NOMO-1 treated with dmso at 0.1 percent for 144 hours (cell line): Measurements from ENCODE around the gene RND2.
"Not testable (repeated sequence)": the region's sequence is repeated elsewhere in the genome, so short reads cannot be mapped to it uniquely, and the experiment has no call there.

ENCODE experiments used
- DNase-seq: peaks from one replicate; lab custom pipeline; 2025; ENCODE audit not compliant: unreplicated experiment; lab: John Stamatoyannopoulos, UW

Gene RND2

DNA sequence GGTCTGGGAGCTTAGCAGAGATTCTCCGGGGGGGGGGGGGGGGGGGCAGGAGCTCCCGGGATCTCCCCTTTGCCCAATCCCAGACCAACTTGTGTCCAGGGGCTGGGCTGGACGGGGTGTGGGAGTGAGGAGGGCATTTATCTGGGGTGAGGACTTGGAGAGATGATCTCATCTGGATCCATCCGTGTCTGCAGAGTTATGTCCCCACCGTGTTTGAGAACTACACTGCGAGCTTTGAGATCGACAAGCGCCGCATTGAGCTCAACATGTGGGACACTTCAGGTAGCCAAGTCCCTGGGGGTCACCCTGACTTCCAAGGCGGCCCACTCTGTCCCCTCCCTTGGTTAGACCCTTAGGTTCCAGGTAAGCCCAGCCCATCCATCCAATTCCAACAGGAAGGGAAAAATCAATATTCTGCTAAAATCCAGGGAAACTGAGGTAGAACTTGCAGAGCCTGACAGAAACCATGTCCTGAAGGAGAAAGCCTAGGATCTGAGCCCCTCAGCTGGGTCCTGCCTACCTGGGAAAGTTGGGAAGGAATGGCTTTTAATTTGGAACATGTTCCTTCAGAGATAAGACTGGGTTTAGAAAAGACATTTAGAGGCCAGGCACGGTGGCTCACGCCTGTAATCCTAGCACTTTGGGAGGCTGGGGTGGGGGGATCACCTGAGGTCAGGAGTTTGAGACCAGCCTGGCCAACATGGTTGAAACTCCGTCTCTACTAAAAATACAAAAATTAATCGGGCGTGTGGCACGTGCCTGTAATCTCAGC is 921 bp downstream of the RND2 start:
- DNase-seq = no peak

GRCh38 chr17:43026595-43026994 is 1.6 kb downstream of the RND2 start:
- DNase-seq = no peak

DNA sequence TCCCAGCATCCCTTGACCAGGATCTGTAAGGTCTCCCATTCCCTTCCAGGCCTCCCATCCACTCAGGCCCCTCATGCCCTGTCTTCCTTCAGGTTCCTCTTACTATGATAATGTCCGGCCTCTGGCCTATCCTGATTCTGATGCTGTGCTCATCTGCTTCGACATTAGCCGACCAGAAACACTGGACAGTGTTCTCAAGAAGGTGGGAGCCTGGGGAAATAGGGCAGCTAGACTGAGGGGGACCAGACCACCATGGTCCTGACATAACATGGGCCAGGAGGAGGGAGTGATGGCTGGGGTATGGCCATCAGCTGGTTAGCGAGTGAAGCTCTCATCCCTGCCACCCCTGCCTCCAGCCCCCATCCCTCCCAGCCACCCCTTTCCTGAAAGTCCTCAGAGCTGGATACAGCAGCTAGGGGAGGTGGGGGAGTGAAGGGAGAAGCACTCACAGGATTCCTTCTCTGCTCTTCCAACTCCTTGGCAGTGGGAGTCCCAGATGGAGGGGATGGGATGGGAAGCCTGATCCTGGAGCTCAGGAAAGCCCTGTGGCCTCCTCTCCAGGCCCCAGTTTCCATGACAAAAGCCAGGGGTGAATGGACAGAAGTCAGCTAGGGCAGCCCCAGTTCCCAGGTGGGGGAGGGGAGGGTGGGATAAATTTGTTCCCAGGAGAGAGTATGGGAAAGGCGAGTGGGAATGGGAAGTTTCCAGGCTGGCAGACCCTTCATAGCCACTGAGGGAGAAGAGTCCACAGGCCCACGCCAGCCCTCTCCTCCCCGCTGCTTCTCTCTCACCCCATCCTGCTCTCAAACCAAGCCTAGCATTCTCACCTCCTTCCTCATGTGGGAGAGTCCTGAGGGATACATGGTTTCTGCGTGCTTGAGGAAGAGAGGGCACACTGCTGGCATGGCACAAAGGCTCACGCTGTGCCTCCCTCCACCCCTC is 2.3 kb downstream of the RND2 start:
- DNase-seq = no peak

DNA sequence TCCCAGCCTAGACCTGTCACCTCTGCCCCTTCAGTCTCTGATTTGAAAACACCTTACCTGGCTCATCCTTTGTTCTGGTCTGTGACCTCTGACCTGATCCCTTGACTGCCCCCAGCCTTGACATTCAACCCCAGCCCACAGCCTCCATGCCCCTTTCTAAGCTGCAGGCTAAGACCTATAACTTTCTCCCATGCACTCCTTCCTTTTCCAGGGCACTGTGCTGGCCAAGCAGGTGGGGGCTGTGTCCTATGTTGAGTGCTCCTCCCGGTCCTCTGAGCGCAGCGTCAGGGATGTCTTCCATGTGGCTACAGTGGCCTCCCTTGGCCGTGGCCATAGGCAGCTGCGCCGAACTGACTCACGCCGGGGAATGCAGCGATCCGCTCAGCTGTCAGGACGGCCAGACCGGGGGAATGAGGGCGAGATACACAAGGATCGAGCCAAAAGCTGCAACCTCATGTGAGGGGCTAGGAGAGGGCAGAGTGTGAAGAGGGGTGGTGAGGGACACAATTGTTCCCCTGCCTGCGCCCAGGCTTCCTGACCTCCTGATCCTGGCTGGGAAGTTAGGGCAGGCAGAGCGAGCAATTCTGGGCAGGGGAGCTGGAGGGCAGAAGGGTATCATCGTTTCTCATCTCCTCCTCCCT is 3.3 kb downstream of the RND2 start:
- no peak for DNase-seq

- no peak for DNase-seq
These were observed 5.2 kb downstream of the RND2 start for GRCh38 chr17:43030137-43030767.

- DNase-seq = no peak
These were observed 6.6 kb downstream of the RND2 start for GRCh38 chr17:43031666-43032065.

GRCh38 chr17:43033948-43034881 is 9.2 kb downstream of the RND2 start:
- DNase-seq = no peak

DNA sequence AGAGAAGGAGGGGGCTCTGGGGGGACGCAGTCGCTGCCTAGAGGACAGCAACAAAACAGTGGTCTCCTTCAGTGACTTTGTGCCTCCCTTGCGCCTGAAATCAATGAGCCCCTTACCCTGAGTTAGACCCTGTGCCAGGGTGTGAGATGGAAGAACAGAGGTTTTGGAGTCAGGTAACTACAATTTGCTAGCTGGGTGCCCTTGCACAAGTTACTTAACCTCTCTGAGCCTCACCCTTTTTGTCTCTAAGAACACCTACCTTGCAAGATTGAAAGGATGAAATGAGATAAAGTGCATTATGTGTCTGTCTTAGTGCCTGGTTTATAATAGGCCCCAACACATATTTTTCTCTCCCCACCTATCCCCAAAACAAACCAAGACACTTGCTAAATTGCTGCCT is 9.9 kb downstream of the RND2 start:
- DNase-seq = no peak

DNA sequence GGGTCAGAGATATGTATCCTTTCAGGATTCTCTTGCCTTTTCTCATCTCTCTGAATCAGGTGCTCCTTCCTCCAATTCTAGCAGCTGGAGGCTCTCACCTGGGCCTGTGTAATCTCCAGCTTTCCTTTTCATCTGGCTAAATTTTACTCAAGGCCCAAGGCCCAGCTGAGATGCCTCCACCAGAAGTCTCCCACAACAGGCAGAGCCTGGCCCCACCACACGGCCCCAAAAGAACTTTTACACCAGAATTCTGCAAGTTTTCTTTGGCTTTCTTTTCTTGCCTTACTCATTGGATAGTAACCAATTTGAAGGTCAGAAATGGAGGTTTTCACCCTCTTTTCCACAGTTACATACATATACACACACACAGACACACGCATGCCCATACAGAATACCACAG is 14.6 kb downstream of the RND2 start:
- DNase-seq = no peak

- DNase-seq = no peak
These were observed 15.6 kb downstream of the RND2 start for GRCh38 chr17:43040655-43041054.

DNA sequence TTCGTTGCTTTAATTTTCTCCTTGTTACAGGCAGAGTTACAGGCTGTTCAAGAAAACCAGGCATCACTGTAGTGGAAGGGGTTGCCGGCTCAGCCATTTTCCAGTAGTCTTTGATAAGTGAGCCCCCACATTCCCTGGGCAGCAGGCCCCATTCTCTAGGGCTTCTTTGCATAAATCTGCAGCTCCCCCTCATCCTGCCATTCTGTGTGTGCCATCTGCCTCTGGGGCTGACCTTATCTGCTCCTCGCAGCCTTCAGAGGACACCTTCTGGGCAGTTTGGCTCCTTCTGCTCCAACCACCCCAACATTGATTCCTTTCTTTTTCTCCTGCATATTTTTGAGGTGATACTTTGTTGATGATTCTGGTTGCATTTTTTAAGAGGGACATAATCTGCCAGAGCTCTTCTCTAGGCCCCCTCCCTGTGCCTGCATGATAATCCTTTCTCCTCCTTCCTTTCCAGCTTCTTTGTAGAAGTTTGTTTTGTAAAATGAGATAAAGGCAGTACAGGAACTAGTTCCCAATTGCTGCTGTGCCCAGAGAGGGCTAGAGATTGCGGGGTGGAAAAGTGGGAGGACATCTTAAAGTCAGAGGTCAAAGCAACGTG is 17.1 kb downstream of the RND2 start:
- DNase-seq = no peak

- no peak for DNase-seq
These were observed 18.3 kb downstream of the RND2 start for GRCh38 chr17:43043307-43043706.

DNA sequence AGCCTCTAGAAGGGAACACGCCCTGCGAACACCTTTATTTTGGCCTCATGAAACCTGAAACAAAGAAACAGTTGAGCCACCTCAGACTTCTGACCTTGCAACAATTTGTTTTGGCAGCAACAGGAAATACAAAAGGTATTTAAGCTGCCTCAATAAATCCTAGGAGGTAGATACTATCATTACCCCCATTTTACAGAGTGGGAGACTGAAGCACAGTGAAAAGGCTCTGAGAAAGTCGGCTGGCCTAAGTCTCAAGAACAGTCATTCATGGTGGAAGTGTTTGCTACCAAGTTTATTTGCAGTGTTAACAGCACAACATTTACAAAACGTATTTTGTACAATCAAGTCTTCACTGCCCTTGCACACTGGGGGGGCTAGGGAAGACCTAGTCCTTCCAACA is 19.0 kb downstream of the RND2 start:
- no peak for DNase-seq

DNA sequence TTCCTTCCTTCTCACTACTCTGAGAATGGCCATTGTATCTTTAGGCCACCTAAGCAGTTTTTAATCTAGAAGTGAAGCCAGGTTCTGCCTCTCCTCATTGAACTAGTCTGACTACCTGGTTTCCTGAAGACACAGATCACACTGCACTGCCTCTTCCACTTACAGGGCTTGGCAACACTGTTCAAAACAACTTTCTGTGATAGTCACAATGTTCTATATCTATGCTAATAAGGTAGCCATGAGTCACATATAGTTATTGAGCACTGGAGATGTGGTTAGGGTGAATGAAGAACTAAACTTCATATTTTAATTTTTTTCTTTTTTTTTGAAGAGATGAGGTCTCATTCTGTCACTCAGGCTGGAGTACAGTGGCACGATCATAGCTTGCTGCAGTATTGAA is 26.9 kb downstream of the RND2 start:
- DNase-seq = no peak

DNA sequence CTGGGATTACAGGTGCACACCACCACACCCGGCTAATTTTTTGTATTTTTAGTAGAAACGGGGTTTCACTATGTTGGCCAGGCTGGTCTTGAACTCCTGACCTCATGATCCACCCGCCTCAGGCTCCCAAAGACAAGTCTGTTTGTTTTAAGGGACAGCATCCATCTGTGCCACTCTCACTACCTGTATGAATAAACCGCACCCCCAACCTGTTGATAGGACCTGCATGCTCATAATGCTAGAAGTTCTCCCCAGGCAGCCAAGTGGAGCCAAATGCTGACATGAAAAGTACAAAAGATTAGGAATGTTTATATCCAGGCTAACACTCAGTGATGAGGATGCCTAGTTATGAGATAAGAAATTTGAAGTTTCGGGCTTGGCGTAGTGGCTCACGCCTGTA is 28.0 kb downstream of the RND2 start:
- not testable (repeated sequence) for DNase-seq

- DNase-seq = no peak
These were observed 31.0 kb downstream of the RND2 start for GRCh38 chr17:43056051-43056450.

- no peak for DNase-seq
These were observed 38.1 kb downstream of the RND2 start for GRCh38 chr17:43062984-43063638.

DNA sequence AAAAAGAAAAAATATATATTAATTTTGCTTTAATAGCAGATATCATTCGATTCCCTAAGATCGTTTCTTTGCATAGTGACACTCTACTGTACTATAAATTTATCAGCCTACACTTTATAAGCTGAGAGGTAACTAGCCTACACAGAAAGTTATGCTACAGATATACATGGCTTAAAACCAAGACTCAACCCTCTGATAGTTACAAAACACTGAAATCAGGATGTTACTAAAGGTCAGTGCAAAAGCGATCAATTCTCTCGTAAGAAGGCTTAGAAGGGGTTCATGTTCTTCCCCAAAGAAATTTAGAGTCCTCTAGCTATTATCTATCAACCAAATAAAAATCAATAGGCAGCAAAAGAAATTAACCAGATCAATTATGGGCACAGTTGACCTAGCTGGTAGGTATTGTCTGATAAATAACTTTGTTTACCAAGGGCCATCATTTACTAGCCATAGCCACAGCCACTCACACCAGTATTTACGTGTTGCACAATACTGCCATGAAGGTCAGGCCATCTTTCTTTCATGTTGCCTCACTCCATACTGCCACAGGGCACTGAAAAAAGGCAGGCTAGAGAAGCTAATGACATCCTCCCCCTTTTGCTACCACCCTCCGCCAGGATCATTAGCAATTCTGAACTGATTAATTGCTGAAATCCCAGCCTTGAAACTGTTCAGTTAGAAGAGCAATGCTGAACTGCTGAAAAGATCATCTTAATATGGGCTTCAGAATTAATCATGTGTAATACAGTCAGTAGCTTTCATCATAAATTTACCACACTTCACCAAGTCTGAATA is 43.7 kb downstream of the RND2 start:
- no peak for DNase-seq
